CD4-positive, alpha-beta T cell treated with Interleukin-6 at 100 ng/mL for 8 hours (primary cell): ENCODE measurements around the gene SULT1C4.
"Not testable (repeated sequence)": the region's sequence is repeated elsewhere in the genome, so short reads cannot be mapped to it uniquely, and the experiment has no call there.

Experiments used
- DNase-seq: peaks from one replicate; pipeline ENCODE4 v3.0.0-alpha.2; 2020; ENCODE audit warnings: mixed read lengths, low spot score

The SULT1C4 gene

DNA sequence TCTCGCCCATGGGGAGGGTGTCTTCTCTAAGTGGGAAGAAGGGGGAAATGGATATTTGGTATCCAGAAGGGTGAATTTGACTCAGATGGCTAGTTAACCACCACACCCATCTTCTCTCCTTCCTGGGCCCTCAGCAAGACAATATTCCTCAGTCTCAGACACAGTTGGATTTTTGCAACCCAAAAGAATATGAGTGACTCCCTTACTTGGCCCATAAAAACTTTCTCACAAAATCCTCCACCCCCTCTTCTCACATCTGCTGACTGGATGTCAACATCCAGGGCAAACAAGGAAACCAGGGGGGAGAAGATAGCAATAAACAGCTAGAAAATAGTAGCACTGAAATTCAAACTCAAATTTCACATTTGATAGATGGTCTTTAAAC is 35.9 kb downstream of the SULT1C4 start:
- DNase-seq: no peak

DNA sequence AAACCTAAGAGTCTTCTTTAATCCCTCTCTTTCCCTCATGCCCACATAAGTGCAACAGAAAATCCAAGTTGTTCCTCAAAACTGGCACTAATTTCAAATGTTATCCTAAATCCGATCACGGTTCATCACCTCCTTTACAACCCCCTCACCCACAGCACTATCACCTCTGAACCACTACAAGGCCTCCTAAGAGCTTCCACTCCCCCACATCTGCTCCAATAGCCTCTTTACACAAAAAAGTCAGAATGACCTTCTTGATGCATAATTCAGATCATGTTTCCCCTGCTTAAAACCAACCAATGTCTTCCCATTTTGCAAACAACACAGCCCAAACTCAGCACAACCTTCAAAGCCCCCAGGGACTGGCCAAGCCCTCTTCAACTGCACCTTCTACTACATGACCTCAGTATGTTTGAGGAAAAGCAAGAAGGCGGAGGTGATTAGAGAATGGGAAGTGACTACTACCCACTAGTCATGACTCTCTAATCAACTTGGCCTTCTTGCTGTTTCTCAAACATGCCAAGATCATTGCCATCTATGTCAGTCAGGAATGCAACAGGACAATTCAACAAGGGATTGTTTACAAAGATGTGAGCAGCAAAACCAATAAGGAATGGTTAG is 36.6 kb downstream of the SULT1C4 start:
- no peak for DNase-seq

DNA sequence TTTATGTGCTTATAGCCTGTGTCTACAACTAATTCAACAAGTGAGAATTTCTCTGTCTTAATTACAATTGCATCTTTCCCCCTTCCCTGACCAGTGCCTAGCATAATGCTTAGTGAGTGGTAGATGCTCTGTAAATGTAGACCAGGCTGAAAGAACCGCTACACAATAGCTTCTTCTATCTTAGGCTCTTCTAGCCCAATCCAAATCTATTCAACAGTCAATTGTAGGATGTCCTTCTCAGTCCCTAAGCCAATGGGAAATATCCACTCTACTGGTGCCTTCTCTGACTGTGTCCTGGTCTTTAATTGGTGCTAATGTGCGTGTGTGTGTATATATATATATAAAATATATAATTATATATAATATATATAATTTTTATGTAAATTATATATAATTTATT is 37.2 kb downstream of the SULT1C4 start:
- no peak for DNase-seq

DNA sequence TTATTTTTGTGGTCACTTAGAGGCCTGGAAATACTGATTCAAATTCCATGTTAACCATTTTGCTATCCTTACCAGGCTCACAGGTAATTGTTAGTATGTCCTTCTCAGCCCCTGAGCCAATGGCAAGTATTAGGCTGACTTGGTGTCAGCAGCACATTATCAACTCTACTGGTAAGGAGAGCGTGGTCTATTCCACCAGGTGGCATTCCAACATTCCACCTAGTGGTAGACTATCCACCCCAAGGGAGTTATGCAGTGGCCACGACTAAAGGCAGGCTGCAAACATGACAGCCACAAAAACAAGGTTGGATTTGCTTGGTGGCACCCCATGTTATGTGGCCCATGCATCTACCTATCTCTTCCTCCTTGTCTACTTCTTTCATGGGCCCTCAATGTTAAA is 39.5 kb downstream of the SULT1C4 start:
- peak; percentile 1 for DNase-seq

DNA sequence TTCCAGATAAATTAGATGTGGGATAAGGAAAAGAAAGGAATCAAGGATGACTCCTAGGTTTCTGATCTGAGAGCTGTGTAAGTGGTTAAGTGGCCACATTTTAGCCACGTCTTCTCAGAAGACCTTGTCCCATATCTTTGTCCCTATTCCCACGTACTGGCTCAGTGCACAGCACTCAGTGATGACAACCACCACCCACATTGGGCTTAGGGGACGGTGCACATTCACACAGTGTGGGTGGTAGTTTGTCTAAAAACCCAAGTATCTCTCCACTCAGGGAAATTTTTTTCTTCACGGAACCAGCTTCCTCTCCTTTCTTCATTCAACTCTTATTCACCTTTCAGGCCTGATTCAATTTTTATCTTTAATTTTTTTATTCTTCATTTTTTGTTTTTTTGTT is 40.7 kb downstream of the SULT1C4 start:
- no peak for DNase-seq

DNA sequence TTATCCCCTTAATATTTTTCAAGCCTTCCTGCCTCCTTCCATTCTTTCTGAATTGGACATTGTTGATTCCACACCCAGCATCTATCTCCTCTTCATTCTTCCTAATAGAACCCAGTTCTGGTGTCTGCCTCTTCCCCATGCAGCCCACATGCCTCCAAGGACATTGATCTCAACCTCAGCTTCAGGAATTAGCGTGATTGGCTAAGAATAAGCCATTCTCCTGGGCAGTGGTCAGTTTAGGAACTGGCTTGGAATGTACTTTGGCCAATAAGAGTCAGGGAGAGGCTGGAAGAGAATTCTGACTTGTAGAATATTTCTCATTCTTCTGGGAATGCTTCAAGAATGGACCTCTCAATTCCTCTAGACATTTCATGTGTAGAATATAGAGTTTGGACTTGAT is 45.3 kb downstream of the SULT1C4 start:
- DNase-seq: no peak

DNA sequence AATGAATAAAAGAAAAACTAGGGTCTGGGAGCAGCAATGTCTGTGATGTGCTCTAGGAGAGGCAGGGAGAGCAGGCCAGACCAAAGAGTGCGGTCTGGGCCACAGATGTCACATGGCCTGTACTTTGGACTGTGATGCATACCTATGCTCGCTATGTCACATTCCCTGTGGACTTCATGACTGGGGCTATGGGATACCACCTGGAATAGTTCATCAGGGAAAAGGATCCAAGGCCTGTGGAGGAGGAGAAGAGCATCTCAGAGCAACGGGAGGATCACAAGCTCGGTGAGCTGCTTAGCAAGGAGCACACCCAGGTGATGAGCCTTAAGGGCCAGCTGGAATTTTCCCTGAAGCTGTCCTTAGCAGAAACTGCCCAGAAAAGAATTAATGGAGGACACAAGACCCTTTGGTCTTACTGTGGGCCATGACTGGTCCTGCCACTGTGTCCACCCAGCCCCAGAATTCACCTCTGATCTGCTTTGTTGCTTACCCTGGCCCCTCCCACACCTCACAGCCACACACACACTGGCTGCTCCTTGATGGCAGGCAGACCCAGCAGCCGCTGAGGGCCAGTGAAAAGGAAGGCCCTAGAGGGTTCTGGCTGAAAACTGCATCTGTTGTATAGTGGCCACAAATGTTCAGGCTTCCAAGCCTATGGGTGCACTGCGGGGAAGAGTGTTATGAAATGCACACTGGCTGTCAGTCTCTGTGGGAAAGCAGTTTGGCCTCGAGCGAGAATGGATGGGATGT is 45.9 kb downstream of the SULT1C4 start:
- DNase-seq: no peak

DNA sequence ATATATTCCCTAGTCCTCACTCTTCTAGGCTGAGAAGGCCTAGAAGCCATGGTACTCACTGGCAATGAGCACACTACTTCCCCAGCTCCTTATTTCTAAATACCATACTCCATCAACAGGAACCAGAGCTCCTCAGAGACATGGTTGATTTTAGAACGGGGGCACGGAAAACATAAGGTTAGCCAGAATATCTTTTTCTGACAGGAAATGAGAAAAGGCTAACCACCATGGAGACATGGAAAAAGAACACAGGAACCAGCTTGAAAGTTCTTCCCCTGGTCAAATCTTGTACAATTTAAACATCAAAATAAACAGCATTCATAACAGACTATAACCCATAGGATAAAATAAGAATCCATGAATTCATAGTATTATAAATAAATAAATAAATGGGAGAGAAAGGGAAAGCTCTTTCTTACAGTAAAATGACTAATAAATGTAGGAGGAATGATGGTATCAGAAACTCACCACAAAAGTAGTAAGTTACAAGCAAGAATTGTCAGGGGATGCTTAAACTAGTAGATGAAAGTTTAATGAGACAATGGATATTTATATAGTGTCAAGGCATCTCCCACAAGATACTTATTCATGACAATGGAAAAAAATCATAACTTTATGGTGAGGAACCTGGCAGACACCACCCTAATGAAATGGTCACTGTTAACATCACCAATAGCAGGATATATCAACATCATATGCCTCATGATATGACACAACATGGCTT is 50.7 kb downstream of the SULT1C4 start:
- DNase-seq: no peak

DNA sequence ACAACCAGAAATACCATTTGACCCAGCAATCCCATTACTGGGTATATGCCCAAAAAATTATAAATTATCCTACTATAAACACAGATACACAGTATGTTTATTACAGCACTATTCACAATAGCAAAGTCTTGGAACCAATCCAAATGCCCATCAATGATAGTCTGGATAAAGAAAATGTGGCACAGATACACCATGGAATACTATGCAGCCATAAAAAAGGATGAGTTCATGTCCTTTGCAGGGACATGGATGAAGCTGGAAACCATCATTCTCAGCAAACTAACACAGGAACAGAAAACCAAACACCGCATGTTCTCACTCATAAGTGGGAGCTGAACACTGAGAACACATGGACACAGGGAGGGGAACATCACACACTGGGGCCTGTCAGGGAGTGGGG is 57.8 kb downstream of the SULT1C4 start:
- not testable (repeated sequence) for DNase-seq

DNA sequence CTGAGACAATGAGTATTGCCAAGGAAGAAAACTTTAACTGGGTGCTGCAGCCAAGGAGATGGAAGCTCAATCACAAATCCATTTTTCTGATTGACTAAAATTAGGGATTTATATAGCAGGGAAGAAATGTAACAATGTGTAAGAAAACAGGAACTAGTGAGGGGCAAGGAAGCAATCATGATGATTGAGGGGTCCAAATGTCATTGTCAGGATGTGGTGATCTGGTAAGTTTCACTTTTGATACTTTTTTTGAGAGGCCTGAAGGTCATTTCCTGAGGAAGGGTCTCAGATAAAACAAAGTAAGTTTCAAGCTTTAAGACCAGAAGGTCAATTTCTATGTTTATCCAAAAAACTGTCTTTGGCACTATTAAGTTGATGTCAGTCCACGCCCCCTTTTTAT is 59.2 kb downstream of the SULT1C4 start:
- DNase-seq: no peak
